Endodermal cell (in vitro differentiated cells): ENCODE data around the gene TNMD. TPM values are rescaled to one million over a fixed set of nuclear protein-coding genes. Genes with fewer than 3 reads are reported as not detected.
A peak's percentile ranks its signal among the peaks of the same experiment; 100 is the strongest.

Experiments used
- DNase-seq: peaks from one replicate; pipeline ENCODE4 v3.0.0-alpha.2; 2017
- H3K27ac ChIP-seq: 2 replicates; pipeline ENCODE4 v1.5.1; 2013; ENCODE audit warnings: mild to moderate bottlenecking, low read depth, low read length, moderate library complexity
- H3K27me3 ChIP-seq: 2 replicates; pipeline ENCODE4 v1.6.1; 2013; ENCODE audit warnings: mild to moderate bottlenecking, low read length, moderate library complexity; ENCODE audit not compliant: insufficient read depth, control insufficient read depth, poor library complexity, severe bottlenecking
- H3K36me3 ChIP-seq: 2 replicates; pipeline ENCODE4 v1.7.0; 2013; ENCODE audit warnings: mild to moderate bottlenecking, low read length, moderate library complexity; ENCODE audit not compliant: control insufficient read depth, insufficient read depth
- H3K4me1 ChIP-seq: one replicate; pipeline ENCODE4 v1.7.0; 2013; ENCODE audit warnings: low read length; ENCODE audit not compliant: control insufficient read depth, insufficient read depth
- H3K4me3 ChIP-seq: 2 replicates; pipeline ENCODE4 v1.5.1; 2013; ENCODE audit warnings: mild to moderate bottlenecking, low read length, moderate library complexity
- H3K9ac ChIP-seq: 2 replicates; pipeline ENCODE4 v1.6.1; 2013; ENCODE audit warnings: mild to moderate bottlenecking, low read length, moderate library complexity; ENCODE audit not compliant: poor library complexity, severe bottlenecking; ENCODE audit errors: extremely low read depth
- H3K9me3 ChIP-seq: 2 replicates; pipeline ENCODE4 v1.6.1; 2013; ENCODE audit warnings: mild to moderate bottlenecking, low read length, moderate library complexity; ENCODE audit not compliant: control insufficient read depth
- H3K27ac Mint-ChIP-seq: 2 replicates; pipeline ENCODE4 v1.8.0; 2020; ENCODE audit warnings: mixed read lengths
- H3K27me3 Mint-ChIP-seq: 2 replicates; pipeline ENCODE4 v1.8.0; 2021; ENCODE audit warnings: mild to moderate bottlenecking, mixed read lengths; ENCODE audit not compliant: insufficient read depth
- H3K36me3 Mint-ChIP-seq: 2 replicates; pipeline ENCODE4 v1.8.0; 2020; ENCODE audit warnings: low read depth, mixed read lengths
- H3K4me1 Mint-ChIP-seq: 2 replicates; pipeline ENCODE4 v1.8.0; 2020; ENCODE audit warnings: mixed read lengths
- H3K4me3 Mint-ChIP-seq: 2 replicates; pipeline ENCODE4 v1.8.0; 2020; ENCODE audit warnings: mild to moderate bottlenecking, moderate library complexity, mixed read lengths
- H3K9me3 Mint-ChIP-seq: 2 replicates; pipeline ENCODE4 v1.8.0; 2020; ENCODE audit warnings: mild to moderate bottlenecking, mixed read lengths
- CTCF ChIP-seq: fragments of 200-600 bp; sonication (generic); conservative IDR thresholded peaks from 2 replicates; pipeline ENCODE4 v1.5.0; 2021; ENCODE audit warnings: antibody characterized with exemption, mild to moderate bottlenecking
- WGBS, 2 experiments: methylation state at CpG; one replicate each; pipeline versions ENCODE4 v1.1.5 to v1.1.7; 2013; ENCODE audit warnings: missing lambda C conversion rate in 2 of 2, mixed read lengths in 1 of 2; ENCODE audit not compliant: insufficient coverage in 1 of 2, insufficient read length in 1 of 2; 5-methylcytosine and 5-hydroxymethylcytosine counted together
- total RNA-seq, 2 donors: library from RNA; stranded (reverse); fragmentation: NEBNext Ultra II Directional in 1 of 2; extraction: Animal tissue kit (Norgen Biotek cat#: 25700) in 1 of 2; gene quantifications; 2 replicates in 1 of 2; 3 replicates in 1 of 2; pipeline ENCODE4 v1.2.1, GENCODE V29; 2021

Gene TNMD
- total RNA-seq, 2 donors from 2014 or later, result 0.33 to 5.0 TPM

- 80 to 87% methylated on average over 1 to 3 of the region's 4 CpGs for WGBS, 2 experiments
- Mint-ChIP-seq H3K36me3 (peaks cover 5% of the 10 kb centered on the region), H3K27me3 (no peaks in the 10 kb centered on the region), H3K4me3 (no peak overlapping the region), H3K27ac (no peak overlapping the region), H3K4me1 (no peaks in the 10 kb centered on the region), H3K9me3 (peaks cover 23% of the 10 kb centered on the region)
- TF ChIP-seq CTCF, result no peak
- H3K27me3 ChIP-seq, result no peaks in the 10 kb centered on the region
- H3K9ac ChIP-seq, result no peak overlapping the region
- H3K4me3 ChIP-seq, result no peak overlapping the region
- no peaks in the 10 kb centered on the region for H3K4me1 ChIP-seq
- no peak overlapping the region for H3K27ac ChIP-seq
- DNase-seq, result no peak
- H3K9me3 ChIP-seq, result no peaks in the 10 kb centered on the region
- no peaks in the 10 kb centered on the region for H3K36me3 ChIP-seq
Observed at GRCh38 chrX:100623001-100623400, 38.3 kb downstream of the TNMD start.

GRCh38 chrX:100625985-100626491, 41.3 kb downstream of the TNMD start:
- Mint-ChIP-seq H3K27ac (no peak overlapping the region), H3K9me3 (peaks cover 11% of the 10 kb centered on the region), H3K36me3 (peaks cover 18% of the 10 kb centered on the region), H3K4me1 (no peaks in the 10 kb centered on the region), H3K27me3 (no peaks in the 10 kb centered on the region), H3K4me3 (no peak overlapping the region)
- H3K27me3 ChIP-seq, result no peaks in the 10 kb centered on the region
- H3K4me3 ChIP-seq, result no peak overlapping the region
- H3K9me3 ChIP-seq, result no peaks in the 10 kb centered on the region
- H3K27ac ChIP-seq, result no peak overlapping the region
- no peak for TF ChIP-seq CTCF
- 60 to 96% methylated on average over 1 to 4 of the region's 5 CpGs for WGBS, 2 experiments
- H3K9ac ChIP-seq, result no peak overlapping the region
- DNase-seq, result no peak
- H3K36me3 ChIP-seq, result peaks cover 12% of the 10 kb centered on the region
- H3K4me1 ChIP-seq, result no peaks in the 10 kb centered on the region

- H3K27ac Mint-ChIP-seq, result no peak overlapping the region
- H3K9me3 Mint-ChIP-seq, result peaks cover 18% of the 10 kb centered on the region
- H3K27me3 Mint-ChIP-seq, result no peaks in the 10 kb centered on the region
- H3K27me3 ChIP-seq, result no peaks in the 10 kb centered on the region
- no peak for DNase-seq
- no peak overlapping the region for H3K27ac ChIP-seq
- TF ChIP-seq CTCF, result no peak
- peaks cover 28% of the 10 kb centered on the region for H3K36me3 ChIP-seq
- no peaks in the 10 kb centered on the region for H3K4me1 ChIP-seq
- WGBS, 2 experiments, result 89 to 97% methylated on average over 5 of the region's 5 CpGs
- H3K9me3 ChIP-seq, result no peaks in the 10 kb centered on the region
- peak overlapping the region; percentile 87 for H3K4me3 ChIP-seq
- peak overlapping the region; percentile 83 for H3K4me3 Mint-ChIP-seq
- H3K36me3 Mint-ChIP-seq, result peaks cover 31% of the 10 kb centered on the region
- no peak overlapping the region for H3K9ac ChIP-seq
- H3K4me1 Mint-ChIP-seq, result peaks cover 14% of the 10 kb centered on the region
Observed at GRCh38 chrX:100635040-100635439, 50.3 kb downstream of the TNMD start.
